Upper lobe of left lung (tissue), 6 donors: ENCODE data around the gene CPSF6. TPM values are rescaled to one million over a fixed set of nuclear protein-coding genes. Genes with fewer than 3 reads are reported as not detected.
"Not testable (repeated sequence)": the region's sequence is repeated elsewhere in the genome, so short reads cannot be mapped to it uniquely, and the experiment has no call there.

Experiments
- ATAC-seq, 2 donors: fragments of 200-7000 bp; cut with Tn5 transposase; one replicate each; pipeline ENCODE4 v1.9.1; 2022; ENCODE audit warnings: mild to moderate bottlenecking in 2 of 2, moderate library complexity in 2 of 2; ENCODE audit not compliant: low FRiP score in 2 of 2
- DNase-seq, 2 donors: peaks; one replicate each; pipeline ENCODE4 v3.0.0-alpha.2; 2019 to 2020
- H3K27ac ChIP-seq, 4 donors: fragments of 200-600 bp; sonication (generic); one replicate each; pipeline ENCODE4 v1.5.1; 2016 to 2019
- H3K27me3 ChIP-seq, 4 donors: fragments of 200-600 bp; sonication (generic); one replicate each; pipeline ENCODE4 v1.5.1; 2017 to 2019
- H3K36me3 ChIP-seq, 4 donors: fragments of 200-600 bp; sonication (generic); one replicate each; pipeline ENCODE4 v1.5.1; 2016 to 2019
- H3K4me1 ChIP-seq, 4 donors: fragments of 200-600 bp; sonication (generic); one replicate each; pipeline ENCODE4 v1.5.1; 2018 to 2019
- H3K4me3 ChIP-seq, 4 donors: fragments of 200-600 bp; sonication (generic); one replicate each; pipeline ENCODE4 v1.5.1; 2017 to 2019; ENCODE audit warnings: mild to moderate bottlenecking in 2 of 4, moderate library complexity in 1 of 4
- H3K9me3 ChIP-seq, 4 donors: fragments of 200-600 bp; sonication (generic); one replicate each; pipeline ENCODE4 v1.5.1; 2018 to 2019
- EP300 ChIP-seq, 4 donors: sonication (generic); formaldehyde crosslinking; IDR thresholded peaks; one replicate each; pipeline ENCODE4 v1.5.1; 2017; ENCODE audit warnings: antibody characterized with exemption in 4 of 4, control low read depth in 2 of 4
- POLR2A ChIP-seq, 4 donors: fragments of 450-650 bp; IDR thresholded peaks; one replicate each; pipeline ENCODE4 v1.5.1; 2016 to 2017; ENCODE audit warnings: antibody characterized with exemption in 4 of 4, mild to moderate bottlenecking in 2 of 4
- POLR2AphosphoS5 ChIP-seq, 2 donors: sonication (generic); formaldehyde crosslinking; IDR thresholded peaks; one replicate each; pipeline ENCODE4 v1.5.1; 2017; ENCODE audit warnings: antibody characterized with exemption in 2 of 2
- WGBS, 2 donors: methylation state at CpG; one replicate each; pipeline ENCODE4 v1.1.5; 2017 to 2018; 5-methylcytosine and 5-hydroxymethylcytosine counted together
- total RNA-seq, 6 donors: library from RNA; depleted of rRNA in 4 of 6; stranded (reverse); fragments of >200 nt in 4 of 6; gene quantifications; one replicate each; pipeline versions ENCODE4 v1.1.0 to v1.2.1, GENCODE V29; 2016 to 2021
- TF ChIP-seq, protein P1 (sequence below), 6 experiments: fragments of 450-650 bp in 4 of 6; fragments of 200-600 bp in 2 of 6; sonication (generic) in 2 of 6; IDR thresholded peaks; one replicate each; pipeline ENCODE4 v1.5.1; 2016 to 2019; ENCODE audit warnings: antibody characterized with exemption in 6 of 6
- donor health status: DM: no; HTN: no; CAD: no; lungs with moderate emphysema.
- donor health status: DM: no; HTN: yes; CAD: no; lungs with severe emphysema.

Gene CPSF6, protein sequence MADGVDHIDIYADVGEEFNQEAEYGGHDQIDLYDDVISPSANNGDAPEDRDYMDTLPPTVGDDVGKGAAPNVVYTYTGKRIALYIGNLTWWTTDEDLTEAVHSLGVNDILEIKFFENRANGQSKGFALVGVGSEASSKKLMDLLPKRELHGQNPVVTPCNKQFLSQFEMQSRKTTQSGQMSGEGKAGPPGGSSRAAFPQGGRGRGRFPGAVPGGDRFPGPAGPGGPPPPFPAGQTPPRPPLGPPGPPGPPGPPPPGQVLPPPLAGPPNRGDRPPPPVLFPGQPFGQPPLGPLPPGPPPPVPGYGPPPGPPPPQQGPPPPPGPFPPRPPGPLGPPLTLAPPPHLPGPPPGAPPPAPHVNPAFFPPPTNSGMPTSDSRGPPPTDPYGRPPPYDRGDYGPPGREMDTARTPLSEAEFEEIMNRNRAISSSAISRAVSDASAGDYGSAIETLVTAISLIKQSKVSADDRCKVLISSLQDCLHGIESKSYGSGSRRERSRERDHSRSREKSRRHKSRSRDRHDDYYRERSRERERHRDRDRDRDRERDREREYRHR
- total RNA-seq, result 10 to 100 TPM; 22.9 to 57.1 (median 48.2) TPM

- no peaks in the 10 kb centered on the region for H3K27me3 ChIP-seq
- TF ChIP-seq POLR2AphosphoS5 (IDR thresholded peaks at IDR 0.05) (peak; percentile 98), EP300 (IDR thresholded peaks at IDR 0.05) (peak in 1 of 4 donors; percentile 56), POLR2A (IDR thresholded peaks at IDR 0.05) (peak; percentile 34 to 99 (median 92))
- TF ChIP-seq, protein P1, sequence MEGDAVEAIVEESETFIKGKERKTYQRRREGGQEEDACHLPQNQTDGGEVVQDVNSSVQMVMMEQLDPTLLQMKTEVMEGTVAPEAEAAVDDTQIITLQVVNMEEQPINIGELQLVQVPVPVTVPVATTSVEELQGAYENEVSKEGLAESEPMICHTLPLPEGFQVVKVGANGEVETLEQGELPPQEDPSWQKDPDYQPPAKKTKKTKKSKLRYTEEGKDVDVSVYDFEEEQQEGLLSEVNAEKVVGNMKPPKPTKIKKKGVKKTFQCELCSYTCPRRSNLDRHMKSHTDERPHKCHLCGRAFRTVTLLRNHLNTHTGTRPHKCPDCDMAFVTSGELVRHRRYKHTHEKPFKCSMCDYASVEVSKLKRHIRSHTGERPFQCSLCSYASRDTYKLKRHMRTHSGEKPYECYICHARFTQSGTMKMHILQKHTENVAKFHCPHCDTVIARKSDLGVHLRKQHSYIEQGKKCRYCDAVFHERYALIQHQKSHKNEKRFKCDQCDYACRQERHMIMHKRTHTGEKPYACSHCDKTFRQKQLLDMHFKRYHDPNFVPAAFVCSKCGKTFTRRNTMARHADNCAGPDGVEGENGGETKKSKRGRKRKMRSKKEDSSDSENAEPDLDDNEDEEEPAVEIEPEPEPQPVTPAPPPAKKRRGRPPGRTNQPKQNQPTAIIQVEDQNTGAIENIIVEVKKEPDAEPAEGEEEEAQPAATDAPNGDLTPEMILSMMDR (IDR thresholded peaks at IDR 0.05), result peak in 4 of 6 experiments; percentile 11 to 42 (median 27)
- H3K9me3 ChIP-seq, result no peaks in the 10 kb centered on the region
- ATAC-seq, result peak; percentile 99
- no peaks in the 10 kb centered on the region for H3K36me3 ChIP-seq
- peaks cover 32 to 42% (median 37%) of the 10 kb centered on the region in 4 donors for H3K4me1 ChIP-seq
- H3K4me3 ChIP-seq, result peak within 1 kb of the TSS; percentile 46 to 92 (median 80)
- peak within 1 kb of the TSS; percentile 89 to 97 (median 94) for H3K27ac ChIP-seq
- DNase-seq, result peak; percentile 97 to 100
- 0 to 1% methylated on average over 6 to 29 of the region's 75 CpGs for WGBS, 2 donors
These were observed at the start of gene CPSF6 for GRCh38 chr12:69239352-69239921. Gene CPSF6, plus strand, starts transcription at chr12:69239569. Its CDS starts 78 bp downstream, at chr12:69239647.

DNA sequence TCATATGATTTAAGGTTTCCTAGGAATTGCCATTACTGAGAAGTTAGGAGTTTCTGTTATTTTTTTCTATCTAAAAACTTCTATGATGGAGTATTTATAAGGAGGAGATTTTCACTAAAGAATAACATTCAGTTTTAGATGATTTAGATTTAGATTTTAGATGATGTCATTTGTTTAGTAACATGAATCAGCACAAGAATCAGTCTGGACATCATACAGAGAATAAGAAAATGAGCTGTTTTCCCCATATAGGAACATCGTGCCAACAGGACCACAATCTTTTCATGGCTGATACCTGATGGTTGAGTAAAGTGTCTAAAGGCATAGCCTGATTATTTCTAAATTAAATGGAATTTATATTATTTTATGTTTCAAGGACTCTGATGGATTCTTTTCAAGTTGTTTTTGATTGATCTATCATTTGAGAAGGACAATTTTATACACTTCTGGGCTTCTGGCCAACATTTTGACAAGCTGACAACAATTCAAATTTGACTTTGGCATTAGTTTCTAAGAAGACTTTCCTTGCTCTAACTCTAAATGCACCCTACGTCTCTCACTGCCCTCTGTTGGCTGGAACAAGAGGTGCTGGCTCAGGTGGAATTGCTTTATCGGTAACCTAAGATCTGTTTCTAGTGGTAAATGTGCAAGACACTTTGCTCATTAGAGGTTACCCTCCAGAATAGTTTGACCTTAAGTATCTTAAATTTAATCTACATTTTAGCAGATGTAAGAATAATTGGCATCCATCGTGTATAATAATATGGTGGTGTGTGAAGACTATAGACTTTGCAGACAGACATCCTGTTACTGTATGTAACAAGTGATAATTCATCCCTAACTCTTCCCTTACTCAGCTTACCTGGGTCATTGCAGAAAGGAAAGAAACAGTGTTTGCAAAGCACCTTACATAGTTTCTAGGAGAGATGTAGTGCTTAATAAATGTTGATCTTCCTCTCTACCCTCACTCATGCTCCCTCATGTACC is 42.8 kb upstream of the CPSF6 start:
- 72 to 75% methylated on average over 4 of the region's 4 CpGs for WGBS, 2 donors
- Histone ChIP-seq H3K4me3 (no peak overlapping the region), H3K9me3 (peaks cover 11 to 28% (median 22%) of the 10 kb centered on the region in 4 donors), H3K27ac (no peak overlapping the region), H3K27me3 (no peaks in the 10 kb centered on the region), H3K4me1 (no peaks in the 10 kb centered on the region), H3K36me3 (no peaks in the 10 kb centered on the region)
- TF ChIP-seq, protein P1 (IDR thresholded peaks at IDR 0.05), result peak in 4 of 6 experiments; percentile 21 to 52 (median 38)
- TF ChIP-seq POLR2AphosphoS5 (IDR thresholded peaks at IDR 0.05), result no peak
- TF ChIP-seq EP300 (IDR thresholded peaks at IDR 0.05), result no peak
- no peak for TF ChIP-seq POLR2A (IDR thresholded peaks at IDR 0.05)
- DNase-seq (no peak), ATAC-seq (no peak)

DNA sequence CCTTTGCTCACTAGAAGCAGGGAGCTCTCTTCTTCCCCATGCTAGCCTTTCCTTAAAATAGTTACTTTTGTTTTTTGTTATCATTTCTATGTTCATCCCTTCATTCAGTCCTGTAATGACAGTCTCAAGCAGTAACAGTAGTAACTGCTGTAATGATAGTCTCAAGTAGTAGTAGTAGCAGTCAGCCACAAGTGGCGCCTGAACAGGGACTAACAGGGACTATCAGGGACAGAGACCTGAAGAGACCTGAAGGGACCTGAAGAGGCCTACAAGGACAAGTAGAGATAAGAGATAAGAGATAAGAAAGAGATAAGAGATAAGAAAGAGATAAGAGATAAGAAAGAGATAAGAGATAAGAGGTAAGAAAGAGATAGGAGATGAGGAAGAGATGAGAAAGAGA is 39.4 kb upstream of the CPSF6 start:
- not testable (repeated sequence) for H3K36me3 ChIP-seq, H3K4me1 ChIP-seq, ATAC-seq, H3K27ac ChIP-seq, DNase-seq, H3K27me3 ChIP-seq, H3K4me3 ChIP-seq
- H3K9me3 ChIP-seq, result peaks cover 11 to 28% (median 23%) of the 10 kb centered on the region in 4 donors
- 95 to 97% methylated on average over 1 of the region's 1 CpG for WGBS, 2 donors

DNA sequence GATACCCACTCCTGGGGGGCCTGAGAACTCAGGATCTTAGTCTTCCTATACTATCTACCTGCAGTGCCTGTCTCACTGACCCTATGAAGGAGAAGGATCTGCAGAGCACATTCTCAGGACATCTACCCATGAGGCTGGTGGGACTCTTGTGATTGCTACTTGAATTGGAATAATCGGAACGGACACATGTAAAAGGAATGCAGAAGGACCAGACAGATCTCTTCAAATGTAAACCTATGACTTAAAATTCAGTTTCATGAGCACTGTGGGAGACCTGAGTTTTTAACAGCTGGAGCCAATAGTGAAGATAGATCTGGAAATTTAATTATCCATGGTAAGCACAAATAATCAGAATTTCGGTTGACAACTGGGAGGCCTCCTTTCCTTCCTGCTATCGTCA is 35.2 kb upstream of the CPSF6 start:
- Histone ChIP-seq H3K36me3 (no peaks in the 10 kb centered on the region), H3K9me3 (peaks cover 7 to 22% (median 18%) of the 10 kb centered on the region in 4 donors), H3K27me3 (no peaks in the 10 kb centered on the region), H3K4me3 (no peak overlapping the region), H3K27ac (no peak overlapping the region), H3K4me1 (no peaks in the 10 kb centered on the region)
- DNase-seq (no peak), ATAC-seq (no peak)
- WGBS, 2 donors, result 68 to 87% methylated on average over 4 of the region's 4 CpGs
- TF ChIP-seq POLR2A (IDR thresholded peaks at IDR 0.05) (no peak), EP300 (IDR thresholded peaks at IDR 0.05) (no peak), POLR2AphosphoS5 (IDR thresholded peaks at IDR 0.05) (no peak)
- TF ChIP-seq, protein P1 (IDR thresholded peaks at IDR 0.05), result no peak
